Measurements from ENCODE around the gene GRIA4.

DNA sequence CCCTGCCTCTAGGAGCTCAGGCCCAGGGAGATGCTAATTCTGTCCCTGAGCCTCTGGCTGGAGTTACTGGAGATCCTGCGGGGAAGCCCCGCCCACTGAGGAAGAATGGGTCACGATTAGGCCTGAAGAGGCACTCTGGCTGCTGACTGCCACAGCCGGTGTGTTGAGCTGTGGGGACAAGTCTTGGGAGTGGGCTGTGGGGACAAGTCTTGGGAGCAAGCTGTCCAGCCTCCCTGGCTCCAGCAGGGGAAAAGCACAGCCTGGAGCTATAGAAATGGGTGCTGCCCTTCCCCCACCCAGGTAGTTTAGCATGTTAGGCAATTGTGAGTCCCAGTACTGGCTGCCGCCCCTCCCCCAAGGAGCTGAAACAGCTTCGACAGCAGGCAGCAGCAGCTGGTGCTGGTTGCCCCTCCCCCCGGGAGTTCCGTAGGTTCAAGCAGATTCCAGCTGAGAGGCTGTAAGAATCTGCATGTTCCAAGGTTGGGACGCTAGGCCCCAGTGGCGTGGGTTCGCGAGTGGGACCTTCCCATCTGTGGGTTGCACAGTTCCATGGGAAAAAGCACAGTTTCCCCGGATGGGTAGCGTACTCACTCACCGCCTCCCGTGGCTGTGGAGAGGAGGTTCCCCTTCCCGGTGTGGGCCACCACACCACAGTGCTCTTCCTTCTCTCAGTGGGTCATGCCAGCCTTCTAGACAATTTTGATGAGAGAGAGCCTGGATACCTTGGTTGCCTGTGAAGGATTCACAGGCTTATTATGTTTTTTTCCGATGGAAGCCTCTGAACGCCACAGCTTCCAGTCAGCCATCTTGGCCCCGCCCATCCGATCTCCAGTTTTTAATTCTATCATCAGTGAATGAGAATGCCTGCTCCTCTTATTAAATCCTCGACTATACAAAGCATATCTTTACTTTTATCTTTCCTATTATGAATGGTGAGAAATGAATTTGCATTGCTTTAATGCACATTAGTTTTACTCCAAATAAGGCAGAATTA is 350.7 kb downstream of the GRIA4 start:
- TF ChIP-seq POLR2A (IDR thresholded peaks at IDR 0.05): no peak
- TF ChIP-seq, protein P1, sequence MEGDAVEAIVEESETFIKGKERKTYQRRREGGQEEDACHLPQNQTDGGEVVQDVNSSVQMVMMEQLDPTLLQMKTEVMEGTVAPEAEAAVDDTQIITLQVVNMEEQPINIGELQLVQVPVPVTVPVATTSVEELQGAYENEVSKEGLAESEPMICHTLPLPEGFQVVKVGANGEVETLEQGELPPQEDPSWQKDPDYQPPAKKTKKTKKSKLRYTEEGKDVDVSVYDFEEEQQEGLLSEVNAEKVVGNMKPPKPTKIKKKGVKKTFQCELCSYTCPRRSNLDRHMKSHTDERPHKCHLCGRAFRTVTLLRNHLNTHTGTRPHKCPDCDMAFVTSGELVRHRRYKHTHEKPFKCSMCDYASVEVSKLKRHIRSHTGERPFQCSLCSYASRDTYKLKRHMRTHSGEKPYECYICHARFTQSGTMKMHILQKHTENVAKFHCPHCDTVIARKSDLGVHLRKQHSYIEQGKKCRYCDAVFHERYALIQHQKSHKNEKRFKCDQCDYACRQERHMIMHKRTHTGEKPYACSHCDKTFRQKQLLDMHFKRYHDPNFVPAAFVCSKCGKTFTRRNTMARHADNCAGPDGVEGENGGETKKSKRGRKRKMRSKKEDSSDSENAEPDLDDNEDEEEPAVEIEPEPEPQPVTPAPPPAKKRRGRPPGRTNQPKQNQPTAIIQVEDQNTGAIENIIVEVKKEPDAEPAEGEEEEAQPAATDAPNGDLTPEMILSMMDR (IDR thresholded peaks at IDR 0.05): no peak
- no peak for TF ChIP-seq EP300 (IDR thresholded peaks at IDR 0.05)
